ENCODE results near the gene TTC22. TPM values are rescaled to one million over a fixed set of nuclear protein-coding genes. Genes with fewer than 3 reads are reported as not detected.

TTC22 gene
- total and polyA plus RNA-seq, 2 of the 4 experiments (the other 2 are of a cell fraction), result not detected

GRCh38 chr1:54837002-54837853 is 36.1 kb upstream of the TTC22 start:
- TF ChIP-seq, protein P1, sequence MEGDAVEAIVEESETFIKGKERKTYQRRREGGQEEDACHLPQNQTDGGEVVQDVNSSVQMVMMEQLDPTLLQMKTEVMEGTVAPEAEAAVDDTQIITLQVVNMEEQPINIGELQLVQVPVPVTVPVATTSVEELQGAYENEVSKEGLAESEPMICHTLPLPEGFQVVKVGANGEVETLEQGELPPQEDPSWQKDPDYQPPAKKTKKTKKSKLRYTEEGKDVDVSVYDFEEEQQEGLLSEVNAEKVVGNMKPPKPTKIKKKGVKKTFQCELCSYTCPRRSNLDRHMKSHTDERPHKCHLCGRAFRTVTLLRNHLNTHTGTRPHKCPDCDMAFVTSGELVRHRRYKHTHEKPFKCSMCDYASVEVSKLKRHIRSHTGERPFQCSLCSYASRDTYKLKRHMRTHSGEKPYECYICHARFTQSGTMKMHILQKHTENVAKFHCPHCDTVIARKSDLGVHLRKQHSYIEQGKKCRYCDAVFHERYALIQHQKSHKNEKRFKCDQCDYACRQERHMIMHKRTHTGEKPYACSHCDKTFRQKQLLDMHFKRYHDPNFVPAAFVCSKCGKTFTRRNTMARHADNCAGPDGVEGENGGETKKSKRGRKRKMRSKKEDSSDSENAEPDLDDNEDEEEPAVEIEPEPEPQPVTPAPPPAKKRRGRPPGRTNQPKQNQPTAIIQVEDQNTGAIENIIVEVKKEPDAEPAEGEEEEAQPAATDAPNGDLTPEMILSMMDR (conservative IDR thresholded peaks at IDR 0.05; ENCODE audit: low read depth, low read length), result no peak
- TF ChIP-seq NFE2L2 (IDR thresholded peaks at IDR 0.05; ENCODE audit: low read depth, low read length), result no peak
- TF ChIP-seq MAFK (IDR thresholded peaks at IDR 0.05; ENCODE audit: low read depth, low read length), result no peak
- TF ChIP-seq, protein P2, sequence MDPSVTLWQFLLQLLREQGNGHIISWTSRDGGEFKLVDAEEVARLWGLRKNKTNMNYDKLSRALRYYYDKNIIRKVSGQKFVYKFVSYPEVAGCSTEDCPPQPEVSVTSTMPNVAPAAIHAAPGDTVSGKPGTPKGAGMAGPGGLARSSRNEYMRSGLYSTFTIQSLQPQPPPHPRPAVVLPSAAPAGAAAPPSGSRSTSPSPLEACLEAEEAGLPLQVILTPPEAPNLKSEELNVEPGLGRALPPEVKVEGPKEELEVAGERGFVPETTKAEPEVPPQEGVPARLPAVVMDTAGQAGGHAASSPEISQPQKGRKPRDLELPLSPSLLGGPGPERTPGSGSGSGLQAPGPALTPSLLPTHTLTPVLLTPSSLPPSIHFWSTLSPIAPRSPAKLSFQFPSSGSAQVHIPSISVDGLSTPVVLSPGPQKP (IDR thresholded peaks at IDR 0.05; ENCODE audit: borderline replicate concordance, low read depth, low read length), result no peak
- no peak for TF ChIP-seq USF2 (IDR thresholded peaks at IDR 0.05; ENCODE audit: low read depth, low read length)
- TF ChIP-seq BHLHE40 (IDR thresholded peaks at IDR 0.05; ENCODE audit: low read depth, low read length), result no peak
- no peak for TF ChIP-seq MXI1 (IDR thresholded peaks at IDR 0.05; ENCODE audit: borderline replicate concordance, low read depth, low read length)
- no peak for TF ChIP-seq RCOR1 (IDR thresholded peaks at IDR 0.05; ENCODE audit: insufficient replicate concordance, low read length)
- no peak for TF ChIP-seq MAZ (IDR thresholded peaks at IDR 0.05; ENCODE audit: borderline replicate concordance, low read depth, low read length)
- no peak for TF ChIP-seq RAD21 (IDR thresholded peaks at IDR 0.05; ENCODE audit: low read length)
- TF ChIP-seq CEBPB (IDR thresholded peaks at IDR 0.05; ENCODE audit: low read depth, low read length), result no peak
- no peaks in the 10 kb centered on the region for H3K9me1 ChIP-seq (ENCODE audit: insufficient read depth, low read length)
- no peak overlapping the region for H3K9ac ChIP-seq (ENCODE audit: low read depth, low read length)
- POLR2A ChIA-PET (ENCODE audit: unreplicated experiment), result no interaction called here
- H2BK120ac ChIP-seq (ENCODE audit: low read depth, low read length), result no peak overlapping the region
- BruUV-seq (replicated peaks), result no TSS peak
- H2AFZ ChIP-seq (replicated peaks; ENCODE audit: low read length, poor library complexity), result peak overlapping the region; percentile 35
- WGBS, 2 experiments (ENCODE audit: extremely low coverage in 2 of 2, insufficient read length in 1 of 2), result 92% methylated on average over 2 of the region's 6 CpGs; no CpG with 5 or more reads in 1 of the 2 experiments
- H4K5ac ChIP-seq (ENCODE audit: low read depth, low read length), result no peak overlapping the region
- ATAC-seq (ENCODE audit: low read depth) (no peak), DNase-seq (no peak)
- H2BK5ac ChIP-seq (ENCODE audit: low read depth, low read length, poor library complexity, severe bottlenecking), result no peak overlapping the region
- H4K91ac ChIP-seq (ENCODE audit: insufficient read depth, low read depth, low read length), result no peak overlapping the region
- H2AK5ac ChIP-seq (ENCODE audit: low read depth, low read length), result no peak overlapping the region
- no peak overlapping the region for H3K4me2 ChIP-seq (ENCODE audit: low read depth, low read length)
- H2BK15ac ChIP-seq (ENCODE audit: low read depth, low read length), result no peak overlapping the region
- H3K9me3 ChIP-seq (ENCODE audit: control insufficient read depth, insufficient read depth, low read length), result 0 out of 2 replicates have a peak, but pooled peaks cover 2% of the 10 kb centered on the region
- H3K14ac ChIP-seq (replicated peaks; ENCODE audit: low read depth, low read length), result no peak overlapping the region
- no peak overlapping the region for H2AK9ac ChIP-seq (replicated peaks; ENCODE audit: low read depth, low read length, poor library complexity)
- H3K27me3 ChIP-seq (ENCODE audit: control insufficient read depth, insufficient read depth, low read length), result peaks cover 37% of the 10 kb centered on the region
- in situ Hi-C loops (cut with MboI; ENCODE audit: low sequenced_read_pairs), result no loop called here
- H4K20me1 ChIP-seq (ENCODE audit: insufficient read depth, low read length), result no peaks in the 10 kb centered on the region
- no peaks in the 10 kb centered on the region for H3K4me1 ChIP-seq (ENCODE audit: control insufficient read depth, insufficient read depth, low read length)
- H3K23ac ChIP-seq (ENCODE audit: low read depth, low read length), result no peak overlapping the region
- CTCF ChIA-PET, result no interaction called here
- H3K36me3 ChIP-seq (ENCODE audit: control insufficient read depth, insufficient read depth, low read length), result no peaks in the 10 kb centered on the region
- no peak overlapping the region for H4K8ac ChIP-seq (ENCODE audit: low read depth in 2 of 2, low read length in 2 of 2)
- H3K56ac ChIP-seq (ENCODE audit: extremely low read depth, insufficient read depth, low read length), result no peak overlapping the region
- dilution Hi-C loops (cut with HindIII; ENCODE audit: low sequenced_read_pairs, unreplicated experiment), result no loop called here
- intact Hi-C loops (cut with micrococcal nuclease), result no loop called here
- H2BK20ac ChIP-seq (ENCODE audit: low read depth, low read length), result no peak overlapping the region
- H3K18ac ChIP-seq (ENCODE audit: low read depth, low read length), result no peak overlapping the region
- H3K4me3 ChIP-seq (ENCODE audit: insufficient read depth, low read depth, low read length), result no peak overlapping the region
- no peaks in the 10 kb centered on the region for H3K79me1 ChIP-seq (ENCODE audit: low read depth in 1 of 2, low read length in 2 of 2)
- H3K27ac ChIP-seq (ENCODE audit: insufficient read depth, low read length), result no peak overlapping the region
- H3K4ac ChIP-seq (ENCODE audit: low read depth, low read length), result no peak overlapping the region

Data from IMR-90 (cell line).